K562 (cell line): ENCODE measurements around the gene DDX5. TPM values are rescaled to one million over a fixed set of nuclear protein-coding genes. Genes with fewer than 3 reads are reported as not detected.

Experiments used
- ATAC-seq: fragments of 200-7000 bp; cut with Tn5 transposase; 3 replicates; pipeline ENCODE4 v1.9.1; 2020; ENCODE audit warnings: moderate library complexity
- BruUV-seq: library from RNA; stranded (reverse); fragments of 400-500 nt; replicated peaks from 2 replicates; lab custom pipeline; 2021; lab: Mats Ljungman, UMichigan
- CTCF ChIA-PET: fragments of 300-600 bp; formaldehyde crosslinking; extraction: SDS; loops from one replicate; lab custom pipeline; 2021; ENCODE audit warnings: low intra/inter-chr PET ratio; lab: Yijun Ruan, JAX
- POLR2A ChIA-PET: fragments of 300-600, 350-650 bp; sonication (Branson Sonifier 250); formaldehyde crosslinking; extraction: SDS; loops from one replicate; lab custom pipeline; 2021; ENCODE audit warnings: antibody characterized with exemption, inconsistent platforms; lab: Yijun Ruan, JAX
- DNase-seq, 4 experiments: peaks; one replicate each; pipeline versions ENCODE4 v3.0.0 to v3.0.0-alpha.2; 2011 to 2018; ENCODE audit warnings: low spot score in 3 of 4, mixed read lengths in 3 of 4; ENCODE audit errors: extremely low read depth in 1 of 4
- FAIRE-seq: peaks from 2 replicates; lab custom pipeline; 2011; peaks lifted over from hg19 to GRCh38; lab: Jason Lieb, UNC
- H2AFZ ChIP-seq: 2 replicates; pipeline ENCODE4 v1.6.0; 2011; ENCODE audit warnings: low read depth, low read length, control low read depth, inconsistent platforms
- H3K27ac ChIP-seq: fragments of 200-600 bp; 3 replicates; pipeline ENCODE4 v1.8.0; 2011; ENCODE audit warnings: low read depth, mild to moderate bottlenecking, control low read depth, inconsistent platforms, low read length, moderate library complexity, mixed read lengths; ENCODE audit errors: extremely low read depth
- H3K27me3 ChIP-seq, 2 experiments: fragments of 300-600 bp in 1 of 2; 2 replicates in 1 of 2; 3 replicates in 1 of 2; pipeline versions ENCODE4 v1.6.0 to v1.8.0; 2011; ENCODE audit warnings: inconsistent platforms in 2 of 2, low read length in 2 of 2, mild to moderate bottlenecking in 1 of 2, mixed read lengths in 1 of 2, moderate library complexity in 1 of 2; ENCODE audit not compliant: control insufficient read depth in 2 of 2, insufficient read depth in 2 of 2
- H3K36me3 ChIP-seq: fragments of 300-600 bp; 3 replicates; pipeline ENCODE4 v1.8.0; 2011; ENCODE audit warnings: mild to moderate bottlenecking, low read length, inconsistent platforms; ENCODE audit not compliant: control insufficient read depth, insufficient read depth
- H3K4me1 ChIP-seq, 2 experiments: fragments of 200-600 bp in 1 of 2; replicated peaks in 1 of 2; 2 replicates in 1 of 2; 3 replicates in 1 of 2; pipeline versions ENCODE4 v1.5.1 to v1.8.0; 2011; ENCODE audit warnings: inconsistent platforms in 2 of 2, low read length in 2 of 2, mild to moderate bottlenecking in 1 of 2, mixed read lengths in 1 of 2, moderate library complexity in 1 of 2; ENCODE audit not compliant: control insufficient read depth in 2 of 2, insufficient read depth in 2 of 2
- H3K4me2 ChIP-seq: 2 replicates; pipeline ENCODE4 v1.6.1; 2011; ENCODE audit warnings: low read length, control low read depth, inconsistent platforms, mixed read lengths; ENCODE audit not compliant: insufficient read depth
- H3K4me3 ChIP-seq: fragments of 200-600 bp; sonication (generic), shearing (Covaris generic); 2 replicates; pipeline ENCODE4 v1.5.1; 2016; ENCODE audit warnings: control low read depth, inconsistent platforms
- H3K79me2 ChIP-seq: fragments of 200-600 bp; 3 replicates; pipeline ENCODE4 v1.8.0; 2011; ENCODE audit warnings: low read length, inconsistent platforms; ENCODE audit not compliant: control insufficient read depth, insufficient read depth
- H3K9ac ChIP-seq, 2 experiments: 2 replicates each; pipeline versions ENCODE4 v1.6.0 to v1.6.1; 2011; ENCODE audit warnings: low read depth in 2 of 2, low read length in 2 of 2, control low read depth in 1 of 2, inconsistent platforms in 1 of 2, mild to moderate bottlenecking in 1 of 2, mixed read lengths in 1 of 2; ENCODE audit not compliant: insufficient read depth in 1 of 2
- H3K9me1 ChIP-seq: one replicate; pipeline ENCODE4 v1.6.0; 2011; ENCODE audit warnings: inconsistent platforms, mild to moderate bottlenecking, low read length, moderate library complexity; ENCODE audit not compliant: control insufficient read depth, insufficient read depth
- H3K9me3 ChIP-seq: replicated peaks from 2 replicates; pipeline ENCODE4 v1.5.1; 2011; ENCODE audit warnings: low read depth, low read length, inconsistent platforms; ENCODE audit not compliant: control insufficient read depth, insufficient read depth
- H4K20me1 ChIP-seq: replicated peaks from 2 replicates; pipeline ENCODE4 v1.6.1; 2011; ENCODE audit warnings: low read length, inconsistent platforms, mixed read lengths; ENCODE audit not compliant: control insufficient read depth, insufficient read depth
- ADNP ChIP-seq: fragments of 200-800 bp; sonication (Bioruptor generic); IDR thresholded peaks from 2 replicates; pipeline ENCODE4 v1.6.1; 2016; ENCODE audit warnings: missing genetic modification characterization, missing compliant biosample characterization
- CHD4 ChIP-seq: fragments of 200-600 bp; sonication (generic); IDR thresholded peaks from 3 replicates; pipeline ENCODE4 v1.6.1; 2012; ENCODE audit warnings: low read depth, mild to moderate bottlenecking, mixed read lengths, low read length, inconsistent platforms; ENCODE audit not compliant: insufficient read depth, insufficient replicate concordance, poor library complexity, severe bottlenecking
- FOSL1 ChIP-seq: fragments of 200-800 bp; sonication (Bioruptor generic); conservative IDR thresholded peaks from 2 replicates; pipeline ENCODE4 v1.6.1; 2016; ENCODE audit warnings: missing genetic modification characterization, missing compliant biosample characterization
- MED1 ChIP-seq: sonication (generic); formaldehyde crosslinking; IDR thresholded peaks from 2 replicates; pipeline ENCODE4 v1.8.1; 2023; ENCODE audit warnings: missing genetic modification reagents, borderline replicate concordance
- MYNN ChIP-seq, 2 experiments: sonication (generic); formaldehyde crosslinking in 1 of 2; IDR thresholded peaks; 2 replicates each; pipeline versions ENCODE4 v1.5.0 to v1.6.1; 2016 to 2020; ENCODE audit warnings: antibody characterized with exemption in 1 of 2, missing genetic modification reagents in 1 of 2
- SMAD3 ChIP-seq: fragments of 450-650 bp; formaldehyde crosslinking; conservative IDR thresholded peaks from 2 replicates; pipeline ENCODE4 v1.4.0; 2020; ENCODE audit warnings: mild to moderate bottlenecking
- ZBED1 ChIP-seq: IDR thresholded peaks from 2 replicates; pipeline ENCODE4 v1.6.1; 2014
- WGBS: fragments of 100-300 bp; shearing (Covaris generic); methylation state at CpG from one replicate; pipeline ENCODE4 v1.1.6; 2016; ENCODE audit warnings: low coverage, mixed read lengths; ENCODE audit not compliant: insufficient coverage; ENCODE audit errors: missing lambda C conversion rate; 5-methylcytosine and 5-hydroxymethylcytosine counted together
- in situ Hi-C: fragments of 300-500 bp; cut with MboI; formaldehyde crosslinking; loops from 4 replicates; pipeline ENCODE4 v1.15.0; 2018; ENCODE audit warnings: inconsistent platforms, mixed read lengths
- intact Hi-C: fragments of 100-400 bp; cut with micrococcal nuclease; formaldehyde crosslinking; loops from 2 replicates; pipeline ENCODE4 v1.14.2; 2022
- polyA plus RNA-seq, 8 experiments: library from polyadenylated mRNA; depleted of rRNA in 4 of 8; stranded (reverse) in 5 of 8; unstranded in 3 of 8; fragments of >200 nt; fragmentation: Nextera tagmentation in 2 of 8; fragmentation: Illumina TruSeq in 1 of 8; extraction: Ambion mirVana in 2 of 8; extraction: Trizol in 1 of 8; gene quantifications; 2 replicates each; pipeline versions ENCODE4 v1.2.1 to v1.2.3, GENCODE V29; 2011 to 2014; ENCODE audit warnings: inconsistent platforms in 1 of 8, missing spikeins in 1 of 8
- total RNA-seq, 7 experiments: library from RNA; depleted of rRNA in 6 of 7; stranded (reverse); fragments of >200 nt in 6 of 7; fragmentation: Illumina TruSeq in 2 of 7; extraction: Trizol in 2 of 7; gene quantifications; 2 replicates each; pipeline versions ENCODE4 v1.2.1 to v1.2.3, GENCODE V29; 2011 to 2021; ENCODE audit warnings: low replicate concordance in 1 of 7
- TF ChIP-seq, protein P1 (sequence below), 2 experiments: fragments of 450-650 bp in 1 of 2; IDR thresholded peaks; 2 replicates each; pipeline ENCODE4 v1.6.1; 2011 to 2017; ENCODE audit warnings: low read depth in 2 of 2, antibody characterized with exemption in 1 of 2, borderline replicate concordance in 1 of 2, low read length in 1 of 2, mild to moderate bottlenecking in 1 of 2, mixed read lengths in 1 of 2; ENCODE audit not compliant: control insufficient read depth in 1 of 2
- TF ChIP-seq, protein P2 (sequence below): fragments of 450-650 bp; IDR thresholded peaks from 2 replicates; pipeline ENCODE4 v1.7.0; 2016; ENCODE audit warnings: borderline replicate concordance
- TF ChIP-seq, protein P3 (sequence below): sonication (generic); IDR thresholded peaks from 2 replicates; pipeline ENCODE4 v1.6.1; 2016

The DDX5 gene
- total and polyA plus RNA-seq, 9 of the 15 experiments (the other 6 are each of a cell fraction or from before 2014, with no cell fraction given) = 306 to 1,639 (median 604) TPM

DNA sequence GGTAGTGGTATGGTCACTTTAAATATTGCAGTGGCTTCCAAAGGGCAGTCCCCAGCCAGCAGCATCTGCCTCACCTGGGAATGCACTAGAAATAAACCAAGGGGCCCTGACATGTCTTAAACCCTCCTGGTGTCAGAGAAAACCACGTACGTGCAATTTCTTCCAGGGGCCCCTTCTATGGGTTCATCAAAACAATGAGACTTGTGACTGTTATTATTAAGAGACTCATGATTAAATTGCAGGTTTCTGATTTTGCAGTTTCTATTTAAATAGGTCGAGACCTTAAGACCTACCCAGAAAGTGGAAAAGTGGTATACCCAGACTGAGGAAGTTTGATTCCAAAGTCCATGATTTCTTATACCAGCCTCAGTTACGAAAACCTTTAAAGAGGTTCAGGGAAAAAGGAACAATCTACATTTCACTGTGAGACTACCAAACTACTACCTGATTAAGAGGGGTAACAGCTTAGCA lies 8.5 kb downstream of the DDX5 start:
- DNase-seq (no peak), ATAC-seq (peak; percentile 0), FAIRE-seq (no peak)
- Histone ChIP-seq H3K27ac (peak overlapping the region; percentile 90), H3K4me2 (peak overlapping the region; percentile 85), H3K4me1 (peaks cover 4 to 10% of the 10 kb centered on the region in 2 experiments; a peak in 3 of 5 replicates), H3K36me3 (peaks cover 71% of the 10 kb centered on the region), H4K20me1 (peaks cover 8% of the 10 kb centered on the region; the same call in 1 of the 2 replicates), H3K9ac (peak overlapping the region; percentile 81 to 88; a peak in 3 of 4 replicates), H3K4me3 (peak overlapping the region; percentile 69), H3K27me3 (no peaks in the 10 kb centered on the region), H3K9me3 (no peaks in the 10 kb centered on the region), H3K79me2 (peaks cover 69% of the 10 kb centered on the region), H2AFZ (no peak overlapping the region), H3K9me1 (no peaks in the 10 kb centered on the region)
- BruUV-seq = no TSS peak
- intact Hi-C loops = loop anchor here (1.0 to 2.0 kb wide), 3 partner anchors 77 to 152 kb away; no protein-coding TSS in a partner anchor
- in situ Hi-C loops = no loop called here
- ChIA-PET POLR2A (interaction anchor here (0.6 to 6.8 kb wide), 20 partner anchors 8 to 720 kb away, joined by 3 to 114 read pairs (median 4); partner anchors contain the start of genes CEP95 and DDX5), CTCF (interaction anchor here (1.2 to 2.3 kb wide), 4 partner anchors 76 to 191 kb away, joined by 4 to 10 read pairs (median 8); no protein-coding TSS in a partner anchor)
- 17% methylated on average over 4 of the region's 4 CpGs for WGBS
- peak; percentile 81 for TF ChIP-seq SMAD3 (CRISPR knock-in tag)
- TF ChIP-seq, protein P1, sequence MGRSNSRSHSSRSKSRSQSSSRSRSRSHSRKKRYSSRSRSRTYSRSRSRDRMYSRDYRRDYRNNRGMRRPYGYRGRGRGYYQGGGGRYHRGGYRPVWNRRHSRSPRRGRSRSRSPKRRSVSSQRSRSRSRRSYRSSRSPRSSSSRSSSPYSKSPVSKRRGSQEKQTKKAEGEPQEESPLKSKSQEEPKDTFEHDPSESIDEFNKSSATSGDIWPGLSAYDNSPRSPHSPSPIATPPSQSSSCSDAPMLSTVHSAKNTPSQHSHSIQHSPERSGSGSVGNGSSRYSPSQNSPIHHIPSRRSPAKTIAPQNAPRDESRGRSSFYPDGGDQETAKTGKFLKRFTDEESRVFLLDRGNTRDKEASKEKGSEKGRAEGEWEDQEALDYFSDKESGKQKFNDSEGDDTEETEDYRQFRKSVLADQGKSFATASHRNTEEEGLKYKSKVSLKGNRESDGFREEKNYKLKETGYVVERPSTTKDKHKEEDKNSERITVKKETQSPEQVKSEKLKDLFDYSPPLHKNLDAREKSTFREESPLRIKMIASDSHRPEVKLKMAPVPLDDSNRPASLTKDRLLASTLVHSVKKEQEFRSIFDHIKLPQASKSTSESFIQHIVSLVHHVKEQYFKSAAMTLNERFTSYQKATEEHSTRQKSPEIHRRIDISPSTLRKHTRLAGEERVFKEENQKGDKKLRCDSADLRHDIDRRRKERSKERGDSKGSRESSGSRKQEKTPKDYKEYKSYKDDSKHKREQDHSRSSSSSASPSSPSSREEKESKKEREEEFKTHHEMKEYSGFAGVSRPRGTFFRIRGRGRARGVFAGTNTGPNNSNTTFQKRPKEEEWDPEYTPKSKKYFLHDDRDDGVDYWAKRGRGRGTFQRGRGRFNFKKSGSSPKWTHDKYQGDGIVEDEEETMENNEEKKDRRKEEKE (IDR thresholded peaks at IDR 0.05; ENCODE audit: borderline replicate concordance in 1 of 2, control insufficient read depth in 1 of 2, low read depth in 2 of 2, low read length in 1 of 2) = 0 out of 4 replicates have a peak, but pooled peaks of 1 of the 2 experiments have one; percentile 41
- TF ChIP-seq ADNP (tag) = no peak
- TF ChIP-seq MYNN (IDR thresholded peaks at IDR 0.05) = peak; percentile 41; the same call in 1 of the 2 replicates
- no peak for TF ChIP-seq MYNN (CRISPR knock-in tag; IDR thresholded peaks at IDR 0.05)
- TF ChIP-seq MED1 (CRISPR knock-in tag) = no peak
- TF ChIP-seq ZBED1 = no peak
- TF ChIP-seq FOSL1 (tag) = no peak
- TF ChIP-seq, protein P2, sequence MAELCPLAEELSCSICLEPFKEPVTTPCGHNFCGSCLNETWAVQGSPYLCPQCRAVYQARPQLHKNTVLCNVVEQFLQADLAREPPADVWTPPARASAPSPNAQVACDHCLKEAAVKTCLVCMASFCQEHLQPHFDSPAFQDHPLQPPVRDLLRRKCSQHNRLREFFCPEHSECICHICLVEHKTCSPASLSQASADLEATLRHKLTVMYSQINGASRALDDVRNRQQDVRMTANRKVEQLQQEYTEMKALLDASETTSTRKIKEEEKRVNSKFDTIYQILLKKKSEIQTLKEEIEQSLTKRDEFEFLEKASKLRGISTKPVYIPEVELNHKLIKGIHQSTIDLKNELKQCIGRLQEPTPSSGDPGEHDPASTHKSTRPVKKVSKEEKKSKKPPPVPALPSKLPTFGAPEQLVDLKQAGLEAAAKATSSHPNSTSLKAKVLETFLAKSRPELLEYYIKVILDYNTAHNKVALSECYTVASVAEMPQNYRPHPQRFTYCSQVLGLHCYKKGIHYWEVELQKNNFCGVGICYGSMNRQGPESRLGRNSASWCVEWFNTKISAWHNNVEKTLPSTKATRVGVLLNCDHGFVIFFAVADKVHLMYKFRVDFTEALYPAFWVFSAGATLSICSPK = no peak
- TF ChIP-seq, protein P3, sequence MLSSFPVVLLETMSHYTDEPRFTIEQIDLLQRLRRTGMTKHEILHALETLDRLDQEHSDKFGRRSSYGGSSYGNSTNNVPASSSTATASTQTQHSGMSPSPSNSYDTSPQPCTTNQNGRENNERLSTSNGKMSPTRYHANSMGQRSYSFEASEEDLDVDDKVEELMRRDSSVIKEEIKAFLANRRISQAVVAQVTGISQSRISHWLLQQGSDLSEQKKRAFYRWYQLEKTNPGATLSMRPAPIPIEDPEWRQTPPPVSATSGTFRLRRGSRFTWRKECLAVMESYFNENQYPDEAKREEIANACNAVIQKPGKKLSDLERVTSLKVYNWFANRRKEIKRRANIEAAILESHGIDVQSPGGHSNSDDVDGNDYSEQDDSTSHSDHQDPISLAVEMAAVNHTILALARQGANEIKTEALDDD = no peak; the same call in 1 of the 2 replicates
- no peak for TF ChIP-seq CHD4
